DND-41 (cell line): Measurements from ENCODE around the gene CYTL1.

Experiments used
- EZH2 ChIP-seq: IDR thresholded peaks from 3 replicates; pipeline ENCODE4 v1.6.1; 2012; ENCODE audit warnings: borderline replicate concordance, low read depth, mild to moderate bottlenecking, moderate library complexity, low read length, inconsistent platforms; ENCODE audit not compliant: severe bottlenecking
- TF ChIP-seq, protein P1 (sequence below): IDR thresholded peaks from 2 replicates; pipeline ENCODE4 v1.5.1; 2012; ENCODE audit warnings: borderline replicate concordance, low read length, moderate library complexity, mild to moderate bottlenecking; ENCODE audit not compliant: poor library complexity, severe bottlenecking; ENCODE audit errors: extremely low read depth

DNA sequence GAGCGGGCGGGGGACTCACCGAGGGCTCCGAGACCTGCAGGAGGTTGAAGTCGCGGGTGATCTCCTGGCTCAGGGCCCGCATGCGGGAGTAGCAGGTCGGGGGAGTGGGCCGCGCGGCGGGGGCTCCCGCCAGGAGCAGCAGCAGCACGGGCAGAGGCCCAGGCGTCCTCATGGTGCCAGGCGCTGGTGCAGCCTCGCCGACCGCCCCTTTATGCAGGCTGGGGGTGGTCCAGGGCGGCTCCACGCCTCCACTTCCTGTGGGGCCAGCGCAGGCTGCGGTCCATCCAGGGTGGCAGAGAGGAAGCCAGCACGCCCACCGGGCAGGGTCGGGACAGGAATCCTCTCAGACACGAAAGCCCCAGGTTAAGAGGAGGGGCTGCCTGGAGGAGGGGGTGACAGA lies at the start of gene CYTL1:
- TF ChIP-seq, protein P1, sequence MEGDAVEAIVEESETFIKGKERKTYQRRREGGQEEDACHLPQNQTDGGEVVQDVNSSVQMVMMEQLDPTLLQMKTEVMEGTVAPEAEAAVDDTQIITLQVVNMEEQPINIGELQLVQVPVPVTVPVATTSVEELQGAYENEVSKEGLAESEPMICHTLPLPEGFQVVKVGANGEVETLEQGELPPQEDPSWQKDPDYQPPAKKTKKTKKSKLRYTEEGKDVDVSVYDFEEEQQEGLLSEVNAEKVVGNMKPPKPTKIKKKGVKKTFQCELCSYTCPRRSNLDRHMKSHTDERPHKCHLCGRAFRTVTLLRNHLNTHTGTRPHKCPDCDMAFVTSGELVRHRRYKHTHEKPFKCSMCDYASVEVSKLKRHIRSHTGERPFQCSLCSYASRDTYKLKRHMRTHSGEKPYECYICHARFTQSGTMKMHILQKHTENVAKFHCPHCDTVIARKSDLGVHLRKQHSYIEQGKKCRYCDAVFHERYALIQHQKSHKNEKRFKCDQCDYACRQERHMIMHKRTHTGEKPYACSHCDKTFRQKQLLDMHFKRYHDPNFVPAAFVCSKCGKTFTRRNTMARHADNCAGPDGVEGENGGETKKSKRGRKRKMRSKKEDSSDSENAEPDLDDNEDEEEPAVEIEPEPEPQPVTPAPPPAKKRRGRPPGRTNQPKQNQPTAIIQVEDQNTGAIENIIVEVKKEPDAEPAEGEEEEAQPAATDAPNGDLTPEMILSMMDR: no peak
- no peak for TF ChIP-seq EZH2
